Retina (tissue), 1 donor: ENCODE measurements around the gene STK38.
"Not testable (repeated sequence)": the region's sequence is repeated elsewhere in the genome, so short reads cannot be mapped to it uniquely, and the experiment has no call there.

ENCODE experiments used
- DNase-seq: peaks from one replicate; pipeline ENCODE4 v3.0.0-alpha.2; 2016

STK38 gene

DNA sequence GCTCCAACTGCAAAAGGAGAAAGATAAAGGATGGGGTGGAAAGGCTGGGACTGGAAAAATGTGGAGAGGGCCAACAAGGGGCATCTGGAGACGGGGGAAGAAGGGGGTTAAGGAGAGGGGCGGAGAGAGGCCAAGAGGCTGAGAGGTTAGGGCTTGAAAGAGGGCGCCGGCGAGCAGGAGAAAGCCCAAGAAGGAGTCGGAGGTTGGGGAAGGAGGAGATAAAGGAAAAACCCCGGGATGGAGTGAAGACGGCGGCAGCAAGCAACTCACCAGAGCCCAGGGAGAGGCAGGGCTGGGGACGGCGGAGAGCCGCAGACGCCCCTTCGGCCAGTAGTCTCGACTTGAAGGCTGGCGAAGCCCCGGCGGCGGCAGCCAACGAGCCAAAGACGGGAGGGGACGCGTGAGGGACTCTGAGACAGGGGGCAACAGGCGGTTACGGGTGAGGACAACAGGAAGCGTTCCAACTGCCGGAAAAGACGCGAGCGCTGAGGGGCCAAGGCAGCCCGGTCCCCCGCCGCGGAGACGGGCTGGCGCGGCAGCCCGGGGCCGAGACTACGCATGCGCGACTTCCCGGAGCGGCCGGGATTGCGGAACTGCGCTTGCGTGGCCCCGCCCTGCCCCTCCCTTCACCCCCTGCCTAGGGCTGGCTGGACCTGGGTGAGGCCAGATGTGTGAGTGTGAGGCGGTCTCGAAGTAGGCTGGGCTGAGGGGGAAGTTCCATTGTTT lies at the start of gene STK38:
STK38 (minus strand) TSS at position 560 of the 726 bp plus-strand sequence. CDS start 7,277 bp downstream, outside the sequence.
- DNase-seq = peak; percentile 95

GRCh38 chr6:36596356-36596755 lies 49.1 kb upstream of the STK38 start:
- DNase-seq = no peak

DNA sequence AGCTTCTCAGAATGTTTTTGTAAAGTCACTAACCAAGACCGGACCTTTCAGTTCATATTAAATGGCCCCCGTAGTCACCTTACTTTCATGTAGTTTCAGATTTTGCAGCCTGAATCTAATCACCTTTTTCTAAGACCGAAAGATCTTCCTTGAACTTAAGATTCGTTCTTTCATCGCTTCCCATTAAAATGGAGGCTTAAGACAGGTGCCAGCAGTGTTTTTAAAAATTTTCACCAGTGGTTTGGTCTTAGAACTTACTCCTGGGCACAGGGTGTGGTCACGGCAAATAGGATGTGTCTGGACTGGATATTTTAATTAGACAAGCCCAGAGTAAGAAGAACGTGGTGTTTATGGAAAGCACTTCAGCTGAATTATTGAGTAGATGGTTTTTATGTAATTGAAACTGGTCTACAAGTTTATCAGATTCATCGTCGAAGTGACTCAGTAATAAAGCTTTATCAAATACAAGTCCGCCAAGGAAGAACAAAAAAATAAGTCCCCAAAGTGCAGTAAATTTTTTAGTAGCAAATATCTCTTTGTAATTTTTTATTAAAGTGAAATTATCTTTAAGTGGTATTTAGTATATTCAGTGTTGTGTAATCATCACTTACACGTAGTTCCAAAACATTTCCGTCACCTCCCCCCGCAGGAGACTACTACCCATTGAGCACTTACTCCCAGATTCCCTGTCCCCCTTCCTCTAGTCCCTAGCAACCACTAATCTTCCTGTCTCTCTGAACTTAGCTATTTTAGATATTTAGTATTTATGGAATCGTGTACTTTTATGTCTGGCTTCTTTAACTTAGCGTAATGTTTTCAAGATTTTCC lies 47.8 kb upstream of the STK38 start:
- DNase-seq = peak; percentile 52

DNA sequence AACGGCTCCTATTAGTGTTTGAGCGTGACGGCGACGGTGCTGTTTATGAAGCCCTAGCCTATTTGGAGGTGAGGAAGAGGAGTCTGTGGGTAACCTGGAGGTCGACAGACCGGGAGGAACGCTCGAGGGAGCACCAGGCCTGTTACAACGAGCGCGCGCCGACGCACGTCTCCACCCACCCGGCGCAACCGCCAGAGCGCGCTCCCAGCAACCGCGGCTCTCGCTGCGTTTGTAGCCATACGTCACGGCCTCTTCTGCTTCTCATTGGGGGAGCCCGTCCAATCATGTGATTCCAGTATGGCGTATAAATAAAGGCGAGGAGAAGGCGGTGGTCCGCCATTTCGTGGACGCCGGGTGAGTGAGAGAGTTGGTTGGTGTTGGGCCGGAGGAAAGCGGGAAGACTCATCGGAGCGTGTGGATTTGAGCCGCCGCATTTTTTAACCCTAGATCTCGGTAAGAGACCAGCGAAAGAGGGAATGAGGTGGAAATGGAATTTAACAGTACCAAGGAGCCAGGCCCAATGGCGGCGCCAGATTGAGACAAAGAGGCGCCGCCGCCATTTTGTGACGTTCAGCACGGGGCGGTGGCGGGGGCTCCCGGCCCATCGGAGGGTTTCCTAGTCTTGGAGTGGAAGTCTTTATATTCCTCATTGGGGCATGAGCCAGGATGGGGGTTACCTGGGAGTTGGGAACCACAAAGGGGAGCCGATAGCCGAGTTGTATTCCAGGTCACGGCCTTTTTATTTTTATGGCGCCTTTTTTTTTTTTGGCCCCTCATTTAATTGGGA lies 46.9 kb upstream of the STK38 start, which contains the start of gene SRSF3:
SRSF3 (plus strand) TSS at position 334 of the 787 bp plus-strand sequence. CDS start 2,401 bp downstream, outside the sequence.
- peak; percentile 99 for DNase-seq

GRCh38 chr6:36593569-36594028 lies 46.3 kb upstream of the STK38 start:
- no peak for DNase-seq

- no peak for DNase-seq
These were observed 45.0 kb upstream of the STK38 start for GRCh38 chr6:36592221-36592655.

GRCh38 chr6:36590237-36590636 lies 43.0 kb upstream of the STK38 start:
- DNase-seq = no peak

GRCh38 chr6:36589025-36589400 lies 41.7 kb upstream of the STK38 start:
- DNase-seq = not testable (repeated sequence)

DNA sequence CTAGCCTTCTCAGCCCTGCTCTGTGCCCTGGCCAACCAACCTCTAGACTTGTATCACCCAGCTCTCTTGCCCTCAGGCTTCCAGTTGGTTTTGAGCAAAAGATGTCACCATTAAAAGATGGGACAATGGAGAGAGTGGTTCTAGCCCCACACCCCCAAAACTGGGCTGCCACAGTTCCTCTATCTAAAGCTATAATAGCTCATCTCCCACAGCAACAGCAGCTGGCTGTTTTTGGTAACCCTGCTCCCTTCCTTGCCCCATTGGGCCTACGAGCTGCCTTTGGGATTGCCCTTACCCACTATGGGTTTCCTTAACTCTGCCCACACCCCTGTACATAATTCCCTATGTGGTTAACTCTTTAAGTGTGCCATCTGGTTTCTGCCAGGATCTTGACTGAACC lies 39.3 kb upstream of the STK38 start:
- DNase-seq = no peak

GRCh38 chr6:36581716-36582115 lies 34.4 kb upstream of the STK38 start:
- no peak for DNase-seq

GRCh38 chr6:36580184-36580526 lies 32.9 kb upstream of the STK38 start:
- DNase-seq = no peak

DNA sequence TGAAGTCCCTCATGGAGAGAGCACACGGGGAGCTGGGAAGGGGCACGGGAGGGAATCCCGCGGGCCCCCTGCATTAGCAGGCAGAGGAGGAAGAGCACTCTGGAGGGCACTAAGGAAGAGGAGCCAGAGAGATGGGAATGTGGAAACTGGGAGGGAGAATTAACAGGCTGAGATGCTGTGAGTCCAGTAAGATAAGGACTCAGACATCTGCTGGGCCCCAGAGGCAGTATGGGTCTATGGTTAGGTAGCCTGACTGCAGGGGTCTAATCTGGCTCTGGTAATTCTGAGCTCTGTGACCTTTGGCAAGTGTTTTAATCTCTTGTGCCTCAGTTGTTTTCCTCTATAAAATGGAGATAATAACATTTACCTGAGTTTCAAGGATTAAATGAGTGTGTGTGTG lies 31.2 kb upstream of the STK38 start:
- DNase-seq = no peak

- no peak for DNase-seq
These were observed 30.8 kb upstream of the STK38 start for GRCh38 chr6:36578030-36578429.

- no peak for DNase-seq
These were observed 30.0 kb upstream of the STK38 start for GRCh38 chr6:36577301-36577700.

DNA sequence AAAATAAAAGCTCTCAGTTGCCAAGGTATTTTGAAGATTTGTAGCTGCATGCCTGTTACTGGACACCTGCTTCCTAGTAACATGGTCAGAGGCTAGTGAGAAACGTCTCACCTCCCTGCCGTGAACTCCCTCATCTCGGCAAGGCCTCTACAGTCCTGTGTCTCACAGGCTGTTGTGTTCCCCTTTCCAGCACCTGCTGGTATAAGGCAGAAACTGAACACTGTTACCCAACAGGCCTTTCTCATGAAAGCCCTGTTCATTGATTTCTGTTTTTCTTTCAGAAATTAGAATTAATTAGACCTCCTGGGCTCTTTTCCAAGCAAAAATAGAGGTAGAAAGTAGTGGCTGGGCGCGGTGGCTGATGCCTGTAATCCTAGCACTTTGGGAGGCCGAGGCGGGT lies 29.3 kb upstream of the STK38 start:
- no peak for DNase-seq

DNA sequence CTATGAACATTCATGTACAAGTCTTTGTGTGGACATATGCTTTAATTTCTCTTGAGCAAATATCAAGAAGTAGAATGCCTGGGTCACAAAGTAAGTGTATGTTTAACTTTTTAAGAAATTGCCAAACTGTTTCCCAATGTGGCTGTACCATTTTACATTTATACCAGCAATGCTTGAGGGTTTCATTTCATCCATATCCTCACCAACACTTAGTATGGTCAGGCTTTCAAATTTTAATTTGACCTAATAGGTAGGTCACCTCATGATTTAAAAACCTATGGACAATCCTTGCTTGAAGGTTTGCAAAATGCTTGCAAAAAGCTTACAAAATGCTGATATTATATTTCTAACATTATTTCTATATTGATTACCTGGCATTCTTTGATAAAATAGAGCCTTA lies 27.4 kb upstream of the STK38 start:
- no peak for DNase-seq

GRCh38 chr6:36572353-36573311 lies 25.4 kb upstream of the STK38 start:
- not testable (repeated sequence) for DNase-seq

DNA sequence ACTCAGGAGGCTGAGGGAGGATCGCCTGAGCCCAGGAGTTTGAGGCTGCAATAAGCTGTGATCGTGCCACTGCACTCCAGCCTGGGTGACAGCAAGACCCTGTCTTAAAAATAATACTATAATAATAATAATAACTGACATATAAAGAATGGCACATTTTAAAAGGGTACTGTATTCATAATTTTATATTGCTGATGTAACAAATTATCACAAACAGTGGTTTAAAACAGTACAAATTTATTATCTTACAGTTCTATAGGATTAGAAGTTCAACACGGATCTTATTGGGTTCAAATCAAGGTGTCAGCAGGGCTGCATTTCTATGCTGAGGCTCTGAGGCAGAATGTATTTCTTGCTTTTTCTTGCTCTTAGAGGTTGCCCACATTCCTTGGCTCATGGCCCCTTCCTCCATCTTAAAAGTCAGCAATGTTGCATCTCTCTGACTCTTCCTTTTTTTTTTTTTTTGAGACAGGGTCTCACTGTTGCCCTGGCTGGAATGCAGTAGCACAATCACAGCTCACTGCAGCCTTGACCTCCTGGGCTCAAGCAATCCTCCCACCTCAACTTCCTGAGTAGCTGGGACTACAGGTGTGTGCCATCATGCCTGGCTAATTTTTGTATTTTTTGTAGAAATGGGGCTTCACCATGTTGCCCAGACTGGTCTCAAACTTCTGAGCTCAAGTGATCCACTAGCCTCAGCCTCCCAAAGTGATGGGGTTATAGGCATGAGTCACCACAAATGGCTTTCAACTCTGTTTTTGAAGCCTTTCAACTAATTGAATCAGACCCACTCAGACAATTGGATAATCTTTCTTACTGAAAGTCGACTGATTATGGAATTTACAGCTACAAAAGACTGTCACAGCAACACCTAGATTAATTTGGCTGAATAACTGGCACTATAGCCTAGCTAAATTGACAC lies 24.1 kb upstream of the STK38 start:
- DNase-seq = no peak

DNA sequence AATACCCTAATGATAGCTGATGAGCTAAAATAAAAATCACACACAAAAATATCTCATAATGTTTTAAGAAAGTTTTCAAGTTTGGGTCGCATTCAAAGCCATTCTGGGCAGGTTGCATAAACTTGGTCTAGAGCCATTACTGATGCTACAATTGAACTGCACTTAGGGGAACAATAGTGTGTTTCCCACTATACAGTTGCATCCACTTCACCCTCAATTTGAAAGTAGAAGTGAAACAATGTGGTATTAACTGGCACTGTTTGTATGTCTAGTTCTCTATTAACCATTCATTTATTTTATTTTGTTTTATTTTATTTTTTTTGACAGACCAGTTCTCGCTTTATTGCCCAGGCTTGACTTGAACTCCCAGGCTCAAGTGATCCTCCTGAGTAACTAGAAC lies 23.0 kb upstream of the STK38 start:
- no peak for DNase-seq

GRCh38 chr6:36566418-36566905 lies 19.2 kb upstream of the STK38 start:
- DNase-seq = no peak

DNA sequence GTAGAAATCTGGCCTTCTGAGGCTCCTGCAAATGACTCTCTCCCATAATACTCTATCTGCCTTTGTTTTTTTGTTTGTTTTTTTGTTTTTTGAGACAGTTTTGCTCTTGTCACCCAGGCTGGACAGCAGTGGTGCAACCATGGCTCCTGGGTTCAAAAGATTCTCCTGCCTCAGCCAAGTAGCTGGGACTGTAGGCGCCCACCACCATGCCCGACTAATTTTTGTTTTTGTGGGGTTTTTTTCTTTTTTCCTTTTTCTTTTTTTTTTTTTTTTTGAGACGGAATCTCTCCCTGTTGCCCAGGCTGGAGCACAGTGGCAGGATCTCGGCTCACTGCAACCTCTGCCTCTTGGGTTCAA lies 16.6 kb upstream of the STK38 start:
- DNase-seq = no peak
